ENCODE results near the gene FAXDC2. TPM values are rescaled to one million over a fixed set of nuclear protein-coding genes. Genes with fewer than 3 reads are reported as not detected.

The FAXDC2 gene
- total RNA-seq, 4 donors from 2014 or later = 25.8 to 126 (median 29.1) TPM

GRCh38 chr5:154791535-154791934 is 58.9 kb downstream of the FAXDC2 start:
- TF ChIP-seq, protein P1, sequence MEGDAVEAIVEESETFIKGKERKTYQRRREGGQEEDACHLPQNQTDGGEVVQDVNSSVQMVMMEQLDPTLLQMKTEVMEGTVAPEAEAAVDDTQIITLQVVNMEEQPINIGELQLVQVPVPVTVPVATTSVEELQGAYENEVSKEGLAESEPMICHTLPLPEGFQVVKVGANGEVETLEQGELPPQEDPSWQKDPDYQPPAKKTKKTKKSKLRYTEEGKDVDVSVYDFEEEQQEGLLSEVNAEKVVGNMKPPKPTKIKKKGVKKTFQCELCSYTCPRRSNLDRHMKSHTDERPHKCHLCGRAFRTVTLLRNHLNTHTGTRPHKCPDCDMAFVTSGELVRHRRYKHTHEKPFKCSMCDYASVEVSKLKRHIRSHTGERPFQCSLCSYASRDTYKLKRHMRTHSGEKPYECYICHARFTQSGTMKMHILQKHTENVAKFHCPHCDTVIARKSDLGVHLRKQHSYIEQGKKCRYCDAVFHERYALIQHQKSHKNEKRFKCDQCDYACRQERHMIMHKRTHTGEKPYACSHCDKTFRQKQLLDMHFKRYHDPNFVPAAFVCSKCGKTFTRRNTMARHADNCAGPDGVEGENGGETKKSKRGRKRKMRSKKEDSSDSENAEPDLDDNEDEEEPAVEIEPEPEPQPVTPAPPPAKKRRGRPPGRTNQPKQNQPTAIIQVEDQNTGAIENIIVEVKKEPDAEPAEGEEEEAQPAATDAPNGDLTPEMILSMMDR (IDR thresholded peaks at IDR 0.05) = no peak
- TF ChIP-seq POLR2A (IDR thresholded peaks at IDR 0.05) = no peak
- Histone ChIP-seq H3K27me3 (no peaks in the 10 kb centered on the region), H3K4me1 (peaks cover 0 to 23% of the 10 kb centered on the region in 2 donors), H3K27ac (no peak overlapping the region), H3K36me3 (no peaks in the 10 kb centered on the region), H3K9me3 (no peaks in the 10 kb centered on the region), H3K4me3 (no peak overlapping the region)
- intact Hi-C loops (cut with DNase I; ENCODE audit: low total_unique reads) = no loop called here
- DNase-seq = no peak

DNA sequence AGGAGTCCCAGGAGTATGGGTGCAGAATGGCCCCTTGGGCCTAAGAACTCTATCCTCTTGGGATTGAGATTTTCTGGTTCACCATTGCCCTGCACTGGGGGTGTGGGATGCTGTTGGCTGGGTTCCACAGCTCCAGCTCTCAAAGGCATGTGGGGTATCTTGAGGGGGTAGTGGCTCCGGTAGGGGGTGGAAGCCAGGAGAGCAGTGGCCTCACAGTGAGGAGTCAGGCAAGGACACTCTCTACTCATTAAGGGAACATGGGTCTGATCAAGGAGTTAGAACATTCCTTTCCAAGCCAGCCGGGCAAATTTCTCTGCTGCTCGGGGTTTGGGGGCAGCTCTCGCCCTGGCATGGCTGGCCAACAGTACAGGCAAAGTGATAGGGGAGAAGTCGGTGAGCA is 62.2 kb downstream of the FAXDC2 start:
- H3K27ac ChIP-seq = no peak overlapping the region
- DNase-seq = no peak
- no peaks in the 10 kb centered on the region for H3K36me3 ChIP-seq
- no peaks in the 10 kb centered on the region for H3K27me3 ChIP-seq
- H3K4me1 ChIP-seq = peaks cover under 1 to 14% of the 10 kb centered on the region in 2 donors
- no peaks in the 10 kb centered on the region for H3K9me3 ChIP-seq
- no peak overlapping the region for H3K4me3 ChIP-seq
- TF ChIP-seq POLR2A (IDR thresholded peaks at IDR 0.05) = no peak
- TF ChIP-seq, protein P1 (IDR thresholded peaks at IDR 0.05) = no peak
- intact Hi-C loops (cut with DNase I; ENCODE audit: low total_unique reads) = no loop called here

- no peak overlapping the region for H3K27ac ChIP-seq
- intact Hi-C loops (cut with DNase I; ENCODE audit: low total_unique reads) = no loop called here
- H3K4me3 ChIP-seq = no peak overlapping the region
- H3K4me1 ChIP-seq = peaks cover 9 to 24% of the 10 kb centered on the region in 2 donors
- H3K9me3 ChIP-seq = no peaks in the 10 kb centered on the region
- no peaks in the 10 kb centered on the region for H3K27me3 ChIP-seq
- TF ChIP-seq POLR2A (IDR thresholded peaks at IDR 0.05) = no peak
- TF ChIP-seq, protein P1 (IDR thresholded peaks at IDR 0.05) = no peak
- DNase-seq = no peak
- no peaks in the 10 kb centered on the region for H3K36me3 ChIP-seq
Measured at GRCh38 chr5:154786414-154786813, 64.0 kb downstream of the FAXDC2 start.

GRCh38 chr5:154784856-154785255 is 65.5 kb downstream of the FAXDC2 start:
- Histone ChIP-seq H3K9me3 (no peaks in the 10 kb centered on the region), H3K36me3 (no peaks in the 10 kb centered on the region), H3K4me1 (peaks cover 9 to 24% of the 10 kb centered on the region in 2 donors), H3K27me3 (no peaks in the 10 kb centered on the region), H3K27ac (no peak overlapping the region), H3K4me3 (no peak overlapping the region)
- intact Hi-C loops (cut with DNase I; ENCODE audit: low total_unique reads) = no loop called here
- DNase-seq = no peak
- TF ChIP-seq, protein P1 (IDR thresholded peaks at IDR 0.05) = no peak
- TF ChIP-seq POLR2A (IDR thresholded peaks at IDR 0.05) = no peak

DNA sequence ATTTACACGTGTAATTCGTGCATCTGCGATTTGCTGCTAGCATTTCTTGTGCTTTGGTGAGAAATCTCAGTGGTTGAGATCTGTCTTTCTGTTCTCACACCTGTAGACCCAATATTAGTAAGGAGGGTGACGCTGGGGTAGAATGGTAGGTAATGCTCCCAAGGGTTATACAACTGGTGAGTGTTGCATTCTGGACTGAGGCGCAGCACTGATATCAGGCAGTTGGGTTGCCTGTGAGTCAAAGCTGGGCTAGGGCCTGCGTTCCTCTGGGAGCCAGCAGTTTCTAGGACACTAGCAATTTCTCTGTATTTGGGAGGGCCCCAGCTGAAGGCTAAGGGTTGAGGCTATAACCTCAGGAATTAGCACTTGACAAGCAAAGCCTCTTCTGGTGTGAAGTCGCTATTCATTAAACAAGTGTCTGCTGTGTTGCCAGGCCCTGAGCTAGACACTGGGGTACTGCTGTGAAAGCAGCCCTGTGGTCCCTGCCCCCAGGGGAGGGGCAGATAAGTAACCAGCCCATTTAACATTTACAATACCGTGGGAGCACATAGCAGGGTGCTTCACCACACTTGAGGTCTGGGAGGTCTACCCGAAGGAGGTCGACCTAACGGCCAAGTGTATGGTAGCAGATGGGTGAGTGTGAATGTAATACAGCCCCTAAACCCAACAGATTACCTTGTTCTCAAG is 66.5 kb downstream of the FAXDC2 start:
- DNase-seq = peak in 1 of 2 donors; percentile 26
- Histone ChIP-seq H3K36me3 (no peaks in the 10 kb centered on the region), H3K9me3 (no peaks in the 10 kb centered on the region), H3K27ac (no peak overlapping the region), H3K4me3 (no peak overlapping the region), H3K27me3 (no peaks in the 10 kb centered on the region), H3K4me1 (peaks cover 9 to 24% of the 10 kb centered on the region in 2 donors)
- intact Hi-C loops (cut with DNase I; ENCODE audit: low total_unique reads) = no loop called here
- TF ChIP-seq POLR2A (IDR thresholded peaks at IDR 0.05) = no peak
- TF ChIP-seq, protein P1 (IDR thresholded peaks at IDR 0.05) = no peak

Measured in uterus (tissue), 4 donors.